Ovary (tissue), 3 donors: ENCODE results near the gene FXR1.

Source experiments
- EP300 ChIP-seq: sonication (generic); formaldehyde crosslinking; IDR thresholded peaks from one replicate; pipeline ENCODE4 v1.6.1; 2017; ENCODE audit warnings: antibody characterized with exemption
- TF ChIP-seq, protein P1 (sequence below), 3 donors: fragments of 450-650 bp in 2 of 3; fragments of 200-600 bp in 1 of 3; IDR thresholded peaks; one replicate each; pipeline versions ENCODE4 v1.5.1 to v1.8.0; 2016 to 2022; ENCODE audit warnings: antibody characterized with exemption in 3 of 3, mild to moderate bottlenecking in 1 of 3
- donor health status: DM: no; HTN: no; CAD: no.

DNA sequence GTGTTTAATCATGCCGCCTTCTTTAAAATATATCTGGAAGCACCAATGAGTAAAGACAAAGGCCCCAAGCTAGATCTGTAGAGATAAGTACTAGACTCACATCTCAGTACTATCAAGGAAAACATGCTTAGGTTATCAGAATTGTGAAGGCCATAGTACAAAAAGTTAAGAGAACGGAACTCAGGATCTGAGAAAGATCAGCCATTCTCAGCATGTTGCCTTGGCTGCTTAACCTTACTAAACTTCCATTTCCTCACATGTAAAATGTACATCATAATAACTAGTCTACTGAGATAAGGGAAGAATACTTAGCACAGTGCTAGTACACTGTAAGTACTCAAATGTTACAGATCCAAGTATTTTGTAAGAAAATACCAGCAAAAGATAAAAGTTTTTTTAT is 69.4 kb downstream of the FXR1 start:
- TF ChIP-seq, protein P1, sequence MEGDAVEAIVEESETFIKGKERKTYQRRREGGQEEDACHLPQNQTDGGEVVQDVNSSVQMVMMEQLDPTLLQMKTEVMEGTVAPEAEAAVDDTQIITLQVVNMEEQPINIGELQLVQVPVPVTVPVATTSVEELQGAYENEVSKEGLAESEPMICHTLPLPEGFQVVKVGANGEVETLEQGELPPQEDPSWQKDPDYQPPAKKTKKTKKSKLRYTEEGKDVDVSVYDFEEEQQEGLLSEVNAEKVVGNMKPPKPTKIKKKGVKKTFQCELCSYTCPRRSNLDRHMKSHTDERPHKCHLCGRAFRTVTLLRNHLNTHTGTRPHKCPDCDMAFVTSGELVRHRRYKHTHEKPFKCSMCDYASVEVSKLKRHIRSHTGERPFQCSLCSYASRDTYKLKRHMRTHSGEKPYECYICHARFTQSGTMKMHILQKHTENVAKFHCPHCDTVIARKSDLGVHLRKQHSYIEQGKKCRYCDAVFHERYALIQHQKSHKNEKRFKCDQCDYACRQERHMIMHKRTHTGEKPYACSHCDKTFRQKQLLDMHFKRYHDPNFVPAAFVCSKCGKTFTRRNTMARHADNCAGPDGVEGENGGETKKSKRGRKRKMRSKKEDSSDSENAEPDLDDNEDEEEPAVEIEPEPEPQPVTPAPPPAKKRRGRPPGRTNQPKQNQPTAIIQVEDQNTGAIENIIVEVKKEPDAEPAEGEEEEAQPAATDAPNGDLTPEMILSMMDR (IDR thresholded peaks at IDR 0.05) = no peak
- TF ChIP-seq EP300 = no peak
